Vein endothelial cell (primary cell): Measurements from ENCODE around the gene RBBP4. TPM values are rescaled to one million over a fixed set of nuclear protein-coding genes. Genes with fewer than 3 reads are reported as not detected.

Experiments used
- small RNA-seq: library from RNA; depleted of rRNA; stranded (forward); fragments of <200 nt; gene quantifications from one replicate; pipeline ENCODE3, GENCODE V24; 2012
- total RNA-seq: library from RNA; depleted of rRNA; stranded (reverse); fragments of >200 nt; gene quantifications from 2 replicates; pipeline ENCODE4 v1.2.3, GENCODE V29; 2012

The RBBP4 gene
- total RNA-seq, result 131 and 166 TPM in 2 replicates

GRCh38 chr1:32650752-32651460, at the start of gene RBBP4:
TSS of gene RBBP4 (plus strand) at chr1:32651208. CDS start at chr1:32651307, 99 bp downstream.

GRCh38 chr1:32650248-32650751, 708 bp upstream of the RBBP4 start, which contains the start of gene ZBTB8OS:
TSS of gene ZBTB8OS (minus strand) at chr1:32650550. CDS start at chr1:32650529, 21 bp downstream.

GRCh38 chr1:32702599-32703478, 51.8 kb downstream of the RBBP4 start, which contains the start of gene SYNC:
TSS of gene SYNC (minus strand) at chr1:32702770. CDS start at chr1:32702660, 110 bp downstream.

Small RNA genes within 50 kb of the gene (small RNA-seq; reads per million reads assigned to genes)
- not detected for gene RF00019

Other genes starting within 250 kb of the RBBP4 start
- under 0.01 TPM in 2 replicates for gene ZBTB8B, start 186.1 kb upstream of the RBBP4 start, total RNA-seq
- gene ZBTB8A, start 111.8 kb upstream of the RBBP4 start, total RNA-seq, result 8.6 and 9.1 TPM in 2 replicates
- 17.0 and 35.8 TPM in 2 replicates for gene ZBTB8OS, start 658 bp upstream of the RBBP4 start, total RNA-seq
- 9.8 and 12.3 TPM in 2 replicates for gene SYNC, start 51.6 kb downstream of the RBBP4 start, total RNA-seq
- gene YARS1, start 166.2 kb downstream of the RBBP4 start, total RNA-seq, result 104 and 106 TPM in 2 replicates
- gene S100PBP, start 166.4 kb downstream of the RBBP4 start, total RNA-seq, result 21.2 and 32.8 TPM in 2 replicates
- gene FNDC5, start 219.7 kb downstream of the RBBP4 start, total RNA-seq, result 0.33 and 0.48 TPM in 2 replicates
- gene HPCA, start 235.3 kb downstream of the RBBP4 start, total RNA-seq, result not detected in 2 replicates